ENCODE results near the gene PNPLA7.

- TF ChIP-seq CTCF (IDR thresholded peaks at IDR 0.05 in 4 of 5, conservative IDR thresholded peaks at IDR 0.05 in 1 of 5) (no peak), POLR2A (IDR thresholded peaks at IDR 0.05) (no peak)
These were observed 33.8 kb upstream of the PNPLA7 start for GRCh38 chr9:137583957-137584356.

Measured in gastrocnemius medialis (tissue), 4 donors.